ENCODE data around the gene MSANTD1. TPM values are rescaled to one million over a fixed set of nuclear protein-coding genes. Genes with fewer than 3 reads are reported as not detected.

The MSANTD1 gene
- total RNA-seq, 1 experiment from 2014 or later, result 0.41 TPM

DNA sequence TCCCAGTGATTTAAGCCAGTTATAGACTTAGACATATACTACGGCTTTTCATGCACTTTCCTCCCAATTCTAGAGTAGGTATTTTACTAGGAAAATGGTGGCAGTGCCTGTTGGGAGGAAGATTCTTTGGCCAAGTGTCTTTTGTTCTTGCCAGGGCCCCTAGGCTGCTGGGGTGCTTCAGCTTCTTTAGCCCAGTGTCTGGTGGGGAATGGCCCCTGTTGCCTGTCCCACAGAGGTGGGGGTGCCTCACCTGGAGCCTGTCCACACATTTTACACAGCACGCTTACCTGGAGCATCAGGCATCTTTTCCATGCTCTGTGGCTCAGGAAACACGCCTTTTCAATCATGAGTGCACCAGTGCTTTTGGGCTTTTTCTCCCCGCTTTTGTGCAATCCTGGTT lies 33.2 kb upstream of the MSANTD1 start:
- no peak for DNase-seq (ENCODE audit: low spot score)

DNA sequence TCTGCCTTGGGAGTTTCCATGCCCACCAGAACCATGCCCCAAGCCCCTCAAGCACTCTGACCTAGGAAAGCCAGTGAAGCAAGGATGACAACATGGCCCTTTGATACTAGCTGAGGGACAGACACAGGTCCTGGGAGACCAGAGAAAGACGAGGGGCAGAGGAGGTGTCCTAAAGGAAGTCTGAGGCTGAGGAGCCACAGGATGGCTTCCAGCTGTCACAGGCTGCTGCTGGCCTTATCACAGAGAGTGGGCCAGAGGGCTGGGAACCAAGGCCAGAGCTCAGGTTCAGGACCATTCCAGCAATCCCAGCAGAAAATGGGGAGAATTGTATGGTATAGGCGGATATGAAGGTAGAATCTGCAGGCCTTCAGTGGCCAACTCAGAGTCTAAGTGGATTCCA lies 31.7 kb upstream of the MSANTD1 start:
- no peak for DNase-seq (ENCODE audit: low spot score)

DNA sequence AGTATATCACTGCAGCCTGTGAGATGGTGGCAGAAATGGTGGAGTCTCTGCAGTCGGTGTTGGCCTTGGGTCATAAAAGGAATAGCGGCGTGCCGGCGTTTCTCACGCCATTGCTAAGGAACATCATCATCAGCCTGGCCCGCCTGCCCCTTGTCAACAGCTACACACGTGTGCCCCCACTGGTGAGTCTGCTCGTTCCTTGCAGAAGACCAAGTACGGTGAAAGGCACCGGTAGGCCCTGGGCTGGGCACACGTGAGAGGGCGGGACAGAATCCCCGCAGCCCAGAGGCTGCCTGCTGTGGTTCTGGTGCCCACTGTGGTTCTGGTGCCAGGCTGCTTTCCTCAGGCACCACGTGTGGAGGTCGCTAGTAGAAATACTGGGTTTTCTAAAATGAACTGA lies 31.2 kb upstream of the MSANTD1 start:
- no peak for DNase-seq (ENCODE audit: low spot score)

DNA sequence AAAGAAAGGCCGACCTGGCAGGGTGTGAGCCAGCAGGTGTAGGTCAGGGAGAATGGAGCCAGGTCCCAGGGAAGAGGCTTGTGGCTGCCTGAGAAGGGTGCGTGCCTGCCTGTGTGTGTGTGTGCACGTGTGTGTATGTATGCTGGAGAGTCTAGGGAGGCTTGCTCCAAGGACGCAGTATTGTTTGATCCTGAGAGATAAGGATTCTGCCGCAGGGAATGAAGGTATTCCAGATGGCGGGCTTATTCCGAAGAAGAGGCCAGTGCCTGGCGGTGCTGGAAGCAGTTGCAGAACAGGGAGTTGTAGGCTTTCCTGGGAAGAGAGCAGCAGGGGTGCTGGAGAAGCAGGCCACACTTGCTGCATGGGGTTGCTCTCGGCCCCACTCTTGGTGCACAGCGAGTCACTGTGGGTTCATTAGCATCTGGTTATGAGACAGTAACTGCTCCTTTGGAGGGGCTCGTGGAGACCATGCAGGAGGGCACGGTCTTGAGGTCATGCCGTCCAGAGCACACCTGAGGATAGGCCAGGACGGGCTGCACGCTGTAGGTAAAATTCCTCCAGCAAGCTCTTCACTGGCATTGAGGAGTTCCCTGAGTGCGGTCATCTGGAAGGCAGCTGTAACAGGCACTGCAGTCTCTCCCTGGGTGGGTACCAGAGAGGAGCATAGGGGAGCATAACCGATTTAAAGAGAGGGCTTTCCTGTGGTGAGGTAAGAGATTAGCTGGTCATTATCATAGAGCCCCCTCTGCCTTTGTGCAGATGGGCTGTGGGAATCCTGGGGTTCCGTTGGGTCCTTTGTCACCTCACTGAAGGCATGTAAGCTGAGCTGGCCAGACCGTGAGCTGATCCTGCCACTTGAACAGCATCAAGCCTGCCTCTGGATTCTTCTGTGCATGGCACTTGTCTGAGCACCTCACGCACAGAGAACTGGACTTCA lies 29.9 kb upstream of the MSANTD1 start:
- no peak for DNase-seq (ENCODE audit: low spot score)

DNA sequence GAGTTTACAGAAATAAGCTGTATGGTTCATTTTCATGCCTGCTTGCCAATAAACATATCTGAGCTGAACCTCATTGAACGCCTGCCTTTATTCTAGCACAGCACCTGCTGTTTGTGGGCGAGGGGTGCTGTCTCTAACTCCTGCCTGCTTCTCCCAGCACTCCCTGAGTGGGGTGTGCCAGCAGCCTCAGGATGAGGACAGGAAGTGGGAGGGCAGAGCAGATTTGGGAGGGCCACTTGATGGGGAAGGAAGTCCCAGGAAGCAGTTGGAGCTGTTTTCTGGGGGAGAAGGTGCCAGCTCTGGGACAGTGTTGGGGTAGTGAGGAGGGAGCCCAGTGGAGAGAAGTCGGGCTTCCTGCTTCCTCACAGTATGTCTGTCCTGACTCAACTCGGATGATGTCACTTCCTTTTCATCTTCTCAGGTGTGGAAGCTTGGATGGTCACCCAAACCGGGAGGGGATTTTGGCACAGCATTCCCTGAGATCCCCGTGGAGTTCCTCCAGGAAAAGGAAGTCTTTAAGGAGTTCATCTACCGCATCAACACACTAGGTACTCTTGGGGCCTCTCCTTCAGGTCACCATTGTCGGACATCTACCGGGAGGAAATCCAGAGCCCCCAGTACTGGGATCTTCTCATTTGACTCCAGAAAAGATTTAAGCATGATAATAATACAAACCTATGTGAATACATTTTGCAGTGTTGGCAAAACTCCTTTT lies 29.0 kb upstream of the MSANTD1 start:
- no peak for DNase-seq (ENCODE audit: low spot score)

DNA sequence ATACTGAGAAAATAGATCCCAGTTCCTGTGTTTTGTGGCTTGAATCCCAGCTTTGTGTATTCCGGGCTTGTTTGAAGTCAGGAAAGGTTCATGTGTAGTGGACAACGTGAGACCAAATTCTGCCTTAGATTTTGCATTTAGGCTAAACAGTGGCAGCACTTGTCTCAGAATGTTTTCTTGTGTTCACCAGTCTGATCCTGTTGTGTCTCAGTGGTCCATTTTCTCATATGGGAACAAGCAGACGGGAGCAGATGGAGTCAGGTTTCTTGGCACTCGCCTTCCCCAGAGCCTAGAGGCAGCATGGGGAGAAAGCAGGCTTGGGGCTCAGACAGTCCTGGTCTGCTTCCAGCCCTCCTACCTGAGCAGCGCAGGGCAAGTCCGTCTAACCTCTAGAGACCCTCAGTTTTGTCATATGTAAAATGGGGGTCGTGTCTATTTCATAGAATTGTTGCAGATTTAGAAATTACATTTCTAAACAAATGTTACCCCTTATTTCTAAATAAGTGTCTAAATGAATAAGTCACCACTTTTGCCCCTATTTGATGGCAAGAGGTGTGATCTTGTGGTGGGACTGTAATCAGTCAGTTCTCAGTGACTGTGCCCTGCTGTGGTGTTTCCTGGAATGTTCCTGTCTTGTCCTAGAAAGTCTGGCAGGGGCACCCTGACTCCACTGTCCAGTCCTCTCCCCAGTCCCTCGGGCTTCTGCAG lies 28.3 kb upstream of the MSANTD1 start:
- DNase-seq (ENCODE audit: low spot score), result no peak

DNA sequence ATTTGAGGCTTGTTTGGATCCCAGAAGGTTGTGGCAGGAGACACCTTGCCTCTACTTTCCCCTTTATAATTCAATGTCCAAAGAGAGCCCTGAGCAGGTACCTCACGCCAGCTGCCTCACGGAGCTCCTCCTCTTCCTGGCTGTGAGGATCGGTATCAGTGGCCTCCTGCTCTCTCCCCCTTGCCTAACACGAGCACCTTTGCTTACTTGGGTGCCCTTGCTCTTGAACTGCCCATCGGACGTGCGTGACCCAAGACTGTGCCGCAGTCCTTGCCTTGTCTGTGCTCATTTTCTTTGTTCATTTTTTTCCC lies 27.8 kb upstream of the MSANTD1 start:
- no peak for DNase-seq (ENCODE audit: low spot score)

DNA sequence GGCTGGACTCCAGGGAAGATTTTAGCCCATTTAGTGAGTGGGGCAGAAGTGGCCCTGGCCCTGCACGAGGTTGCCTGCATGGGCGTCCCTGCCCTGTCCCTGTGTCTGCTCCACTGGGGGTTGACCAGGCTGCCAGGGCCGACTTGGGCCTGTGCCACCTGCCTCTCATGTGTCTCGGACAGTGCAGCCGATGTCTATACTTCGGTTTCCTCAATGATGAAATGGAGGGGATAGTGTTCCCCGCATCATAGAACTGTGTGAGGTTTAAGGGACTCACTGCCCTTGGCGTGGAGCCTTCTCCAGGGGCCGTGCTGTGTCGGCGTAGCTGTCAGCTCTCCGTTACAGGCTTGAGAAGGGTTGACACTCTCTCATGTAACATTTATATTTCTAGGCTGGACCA lies 27.0 kb upstream of the MSANTD1 start:
- DNase-seq (ENCODE audit: low spot score), result no peak

DNA sequence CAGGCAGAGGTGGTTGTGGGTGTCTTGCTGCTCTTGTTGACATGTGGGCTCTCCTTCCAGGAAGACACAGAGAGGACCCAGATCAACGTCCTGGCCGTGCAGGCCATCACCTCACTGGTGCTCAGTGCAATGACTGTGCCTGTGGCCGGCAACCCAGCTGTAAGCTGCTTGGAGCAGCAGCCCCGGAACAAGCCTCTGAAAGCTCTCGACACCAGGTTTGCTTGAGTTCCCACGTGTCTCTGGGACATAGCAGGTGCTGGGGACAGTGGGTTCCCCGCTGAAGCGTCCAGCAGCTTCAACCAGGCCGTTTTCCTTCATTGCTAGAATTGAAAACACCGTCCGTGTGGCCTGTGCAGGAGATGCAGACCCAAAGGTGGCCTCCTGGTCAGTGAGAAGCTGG lies 25.6 kb upstream of the MSANTD1 start:
- DNase-seq (ENCODE audit: low spot score), result no peak

DNA sequence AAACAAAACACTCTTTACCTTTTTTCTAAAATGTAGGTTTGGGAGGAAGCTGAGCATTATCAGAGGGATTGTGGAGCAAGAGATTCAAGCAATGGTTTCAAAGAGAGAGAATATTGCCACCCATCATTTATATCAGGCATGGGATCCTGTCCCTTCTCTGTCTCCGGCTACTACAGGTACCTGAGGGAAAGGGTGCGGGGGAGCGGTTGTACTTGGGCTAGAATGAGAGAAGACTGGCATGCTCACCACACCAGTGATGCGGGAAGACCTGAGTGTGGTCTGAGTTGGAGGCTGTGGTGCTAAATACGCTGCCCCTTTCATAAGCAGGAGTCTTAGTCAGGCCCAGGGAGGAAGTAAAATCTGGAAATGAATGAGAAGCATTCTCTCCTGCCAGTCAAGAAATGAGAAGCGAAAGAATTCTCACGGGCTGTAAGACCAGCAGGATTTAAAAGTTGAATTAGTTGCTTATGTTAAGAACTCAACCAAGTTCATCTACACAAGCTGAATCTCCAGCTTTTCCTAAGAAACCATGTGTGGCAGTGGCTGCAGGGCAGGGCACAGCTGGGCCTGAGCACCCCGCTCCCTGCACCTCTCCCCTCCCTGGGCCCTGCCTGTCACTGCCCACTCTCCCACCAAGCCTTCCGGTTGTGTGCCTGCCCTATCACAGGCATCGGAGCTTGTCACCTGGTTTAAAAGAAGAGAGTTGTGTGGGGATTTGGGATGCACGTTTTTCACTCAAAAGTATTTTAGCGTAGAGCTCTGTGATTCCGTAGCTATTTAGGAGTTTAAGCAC lies 24.8 kb upstream of the MSANTD1 start:
- no peak for DNase-seq (ENCODE audit: low spot score)

DNA sequence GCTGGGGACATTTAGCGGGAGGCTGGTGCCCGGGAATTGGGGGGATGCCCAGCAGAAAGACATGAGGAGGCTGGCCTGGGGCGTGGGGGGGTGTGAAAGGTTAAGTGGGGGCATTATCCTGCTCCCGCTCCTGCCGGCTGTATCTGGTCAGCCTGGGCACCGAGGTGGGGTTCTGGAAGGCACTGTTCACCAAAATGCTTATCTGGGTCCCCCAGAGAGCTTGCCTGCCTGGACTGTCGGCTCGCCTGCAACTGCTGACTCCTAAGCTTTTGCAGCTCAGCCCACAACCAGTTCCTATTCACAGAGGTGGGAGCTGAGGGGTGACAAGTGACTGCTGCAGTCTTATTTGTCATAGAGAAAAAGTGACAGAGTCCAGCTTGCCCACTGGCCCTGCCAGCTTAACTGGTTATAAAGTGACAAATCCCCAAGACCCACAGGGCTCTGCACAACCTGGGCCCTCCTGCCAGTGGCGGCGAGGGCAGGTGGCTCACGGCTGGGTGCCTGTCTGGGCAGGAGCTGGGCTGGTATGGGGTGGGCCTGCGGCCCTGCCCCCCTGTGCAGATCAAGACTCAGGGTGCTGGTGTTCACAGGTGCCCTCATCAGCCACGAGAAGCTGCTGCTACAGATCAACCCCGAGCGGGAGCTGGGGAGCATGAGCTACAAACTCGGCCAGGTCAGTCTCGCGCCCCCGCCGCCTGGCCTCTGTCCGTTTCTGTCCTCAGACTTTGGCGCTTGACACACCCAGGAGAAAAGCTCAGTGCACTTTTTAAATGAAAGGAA lies 23.7 kb upstream of the MSANTD1 start:
- DNase-seq (ENCODE audit: low spot score), result no peak

DNA sequence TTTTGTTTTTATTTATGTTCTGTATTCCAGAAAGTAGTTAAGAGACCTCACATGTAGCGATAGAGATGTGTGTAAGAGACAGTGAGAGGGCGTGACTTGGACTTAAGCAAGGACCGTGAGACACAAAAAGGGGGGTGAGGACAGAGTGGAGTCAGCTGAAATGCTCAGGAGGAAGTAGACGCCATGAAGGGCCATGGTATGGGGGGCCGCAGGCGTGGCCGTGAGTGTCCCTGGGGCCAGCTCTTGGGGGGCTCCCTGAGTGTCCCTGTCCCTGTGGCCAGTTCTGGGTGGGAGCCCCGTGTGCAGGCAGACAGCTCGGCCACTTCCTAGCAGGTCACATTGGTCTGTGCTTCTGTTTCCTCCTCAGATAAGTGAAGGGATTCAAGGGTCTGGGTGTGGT lies 23.0 kb upstream of the MSANTD1 start:
- no peak for DNase-seq (ENCODE audit: low spot score)

DNA sequence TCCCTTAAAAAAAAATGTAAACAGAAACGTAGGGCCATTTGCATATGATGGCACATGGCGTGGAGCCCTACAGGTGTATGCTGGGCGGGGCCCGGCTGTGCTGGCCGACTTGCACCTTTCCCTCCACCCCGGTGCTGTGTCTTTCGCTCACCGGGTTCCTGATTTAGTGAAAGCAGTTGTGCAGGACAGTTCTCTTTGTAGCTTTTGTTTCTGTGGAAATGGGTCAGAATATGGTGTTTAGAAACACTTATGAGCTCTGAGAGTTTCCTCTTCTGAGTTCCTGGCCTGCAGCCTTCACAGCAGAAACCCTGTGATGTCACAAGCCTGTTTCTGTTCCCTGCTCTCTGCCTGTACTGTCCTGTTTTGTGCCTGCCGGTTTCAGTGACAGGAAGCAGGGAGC lies 22.5 kb upstream of the MSANTD1 start:
- no peak for DNase-seq (ENCODE audit: low spot score)

DNA sequence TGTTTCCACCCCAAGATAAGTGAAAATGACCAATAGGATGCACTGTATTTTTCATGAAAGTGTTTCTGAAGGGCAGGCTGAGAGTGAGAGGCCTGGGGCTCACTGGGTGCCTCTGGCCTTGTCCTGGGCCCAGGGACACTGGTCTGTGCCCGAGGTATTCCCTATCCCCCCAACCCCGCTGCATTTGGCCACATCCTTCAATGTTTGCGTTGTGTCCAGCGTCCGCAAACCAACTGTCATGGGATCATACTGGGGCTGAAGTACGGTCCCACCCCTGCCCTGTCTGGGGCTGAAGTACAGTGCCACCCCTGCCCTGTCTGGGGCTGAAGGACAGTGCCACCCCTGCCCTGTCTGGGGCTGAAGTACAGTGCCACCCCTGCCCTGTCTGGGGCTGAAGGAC lies 22.0 kb upstream of the MSANTD1 start:
- DNase-seq (ENCODE audit: low spot score), result no peak

DNA sequence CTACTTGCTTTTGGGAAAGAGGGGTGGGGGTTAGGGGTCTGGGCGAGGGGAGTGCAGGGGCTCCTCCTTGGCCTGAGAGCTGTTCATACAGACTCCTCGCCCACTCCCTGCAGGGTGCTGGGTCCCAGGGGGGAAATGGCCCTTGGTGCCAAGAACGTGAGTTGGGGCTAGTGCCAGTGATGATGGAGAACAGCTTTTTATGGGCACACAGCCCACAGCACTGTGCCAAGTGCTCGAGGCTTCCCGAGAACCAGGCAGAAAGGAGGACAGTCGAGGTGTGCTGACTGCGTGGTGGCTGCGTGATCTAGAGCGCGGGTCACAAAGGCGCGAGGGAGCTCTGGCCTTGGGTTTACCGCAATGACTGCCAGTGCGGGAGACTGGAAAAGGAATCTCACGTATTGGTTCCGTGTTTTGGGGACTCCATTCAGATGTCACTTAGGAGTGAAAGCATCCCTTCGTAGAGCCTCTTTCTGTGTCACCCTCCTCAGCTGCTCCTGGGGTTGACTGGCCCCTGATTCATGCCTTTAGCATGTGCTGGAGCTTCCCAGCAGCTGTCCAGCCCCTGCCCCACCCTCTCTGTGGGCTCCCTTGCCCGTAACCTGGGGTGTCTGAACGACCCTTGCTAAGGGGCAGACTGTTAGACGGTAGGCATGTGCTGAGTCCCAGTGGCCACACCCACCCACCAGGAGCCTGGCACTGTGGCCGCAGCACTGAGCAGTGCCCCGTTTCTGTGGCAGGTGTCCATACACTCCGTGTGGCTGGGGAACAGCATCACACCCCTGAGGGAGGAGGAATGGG lies 20.9 kb upstream of the MSANTD1 start:
- DNase-seq (ENCODE audit: low spot score), result no peak

DNA sequence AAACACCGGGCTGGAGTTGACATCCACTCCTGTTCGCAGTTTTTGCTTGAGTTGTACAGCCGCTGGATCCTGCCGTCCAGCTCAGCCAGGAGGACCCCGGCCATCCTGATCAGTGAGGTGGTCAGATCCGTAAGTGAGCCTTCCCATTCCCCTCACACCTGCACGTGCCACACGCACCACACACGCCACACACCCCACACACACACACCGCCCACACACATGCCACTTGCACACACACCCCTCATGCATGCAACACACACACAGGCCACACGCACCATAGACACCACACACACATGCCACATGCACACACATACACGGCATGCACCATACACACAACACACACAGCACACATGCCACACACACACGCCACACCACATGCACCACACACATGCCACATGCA lies 20.1 kb upstream of the MSANTD1 start:
- DNase-seq (ENCODE audit: low spot score), result no peak

DNA sequence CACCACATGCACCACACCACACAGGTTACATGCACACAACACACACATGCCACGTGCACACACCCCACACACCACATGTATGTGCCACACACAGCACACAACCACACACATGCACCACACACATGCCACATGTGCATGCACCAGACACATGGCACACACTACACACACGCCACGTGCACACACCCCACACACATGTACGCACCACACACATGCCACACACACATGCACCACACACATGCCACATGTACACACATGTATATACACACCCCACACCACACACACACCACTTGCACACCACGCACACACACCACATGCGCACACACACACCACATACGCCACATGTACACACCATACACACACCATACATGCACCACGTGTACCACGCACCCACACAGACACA lies 19.6 kb upstream of the MSANTD1 start:
- no peak for DNase-seq (ENCODE audit: low spot score)

DNA sequence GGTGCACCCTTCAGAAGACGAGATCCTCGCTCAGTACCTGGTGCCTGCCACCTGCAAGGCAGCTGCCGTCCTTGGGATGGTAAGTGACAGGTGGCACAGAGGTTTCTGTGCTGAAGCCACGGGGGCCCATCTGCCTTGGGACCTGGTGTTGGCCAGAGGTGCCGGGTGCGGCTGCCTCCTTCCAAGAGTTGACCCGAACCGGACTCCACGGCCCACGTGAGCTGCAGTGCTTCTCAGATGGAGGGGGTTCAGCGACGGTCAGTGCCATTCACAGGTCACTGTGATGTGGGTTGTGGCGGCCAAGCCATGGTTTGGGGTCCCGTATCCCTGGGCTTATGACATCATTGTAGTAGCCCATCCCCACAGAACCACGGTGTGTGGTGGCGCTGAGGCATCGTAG lies 19.0 kb upstream of the MSANTD1 start:
- DNase-seq (ENCODE audit: low spot score), result no peak

DNA sequence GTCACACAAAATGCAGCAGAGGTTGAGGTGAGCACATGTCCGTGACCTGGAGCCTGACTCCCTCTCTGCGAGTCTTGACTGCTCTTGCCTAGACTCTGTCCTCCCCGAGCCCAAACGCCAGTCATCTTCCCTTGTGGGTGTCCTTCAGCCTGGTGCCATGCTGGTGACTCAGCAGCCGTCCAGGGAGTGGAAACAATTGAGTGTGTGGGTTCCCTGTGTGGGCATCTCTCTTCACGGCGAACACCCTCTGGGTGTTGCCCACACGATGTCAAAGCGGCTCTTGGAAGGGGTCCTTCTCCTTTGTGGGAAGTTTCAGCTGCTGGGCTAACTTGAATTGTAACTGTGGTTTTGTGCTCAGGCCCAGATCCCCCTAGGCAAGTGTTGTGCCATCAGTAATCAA lies 17.5 kb upstream of the MSANTD1 start:
- DNase-seq (ENCODE audit: low spot score), result no peak

DNA sequence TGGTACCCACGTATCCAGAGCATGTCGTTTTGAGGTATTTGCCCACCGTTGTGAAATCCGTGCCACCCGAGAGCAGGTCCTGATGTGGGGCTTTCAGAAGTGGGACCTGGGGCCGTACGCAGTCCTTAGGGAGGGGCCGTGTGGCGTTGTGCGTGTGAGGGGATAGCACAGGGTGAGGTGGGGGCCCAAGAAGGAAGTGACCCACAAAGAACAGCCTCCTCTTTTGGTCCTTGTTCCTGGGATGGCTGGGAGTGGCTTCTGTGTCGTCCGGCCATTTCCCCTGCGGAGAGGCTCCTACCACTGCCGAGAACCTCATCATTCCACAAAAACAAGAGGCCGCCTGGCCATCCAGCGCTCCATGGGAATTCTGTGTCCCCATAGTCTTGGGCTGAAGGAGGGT lies 17.0 kb upstream of the MSANTD1 start:
- no peak for DNase-seq (ENCODE audit: low spot score)

Data from HT-29 (cell line).